DMS53 (cell line): ENCODE results near the gene SSTR3.

Experiments used
- DNase-seq: peaks from one replicate; lab custom pipeline; 2025; lab: John Stamatoyannopoulos, UW

Gene SSTR3

DNA sequence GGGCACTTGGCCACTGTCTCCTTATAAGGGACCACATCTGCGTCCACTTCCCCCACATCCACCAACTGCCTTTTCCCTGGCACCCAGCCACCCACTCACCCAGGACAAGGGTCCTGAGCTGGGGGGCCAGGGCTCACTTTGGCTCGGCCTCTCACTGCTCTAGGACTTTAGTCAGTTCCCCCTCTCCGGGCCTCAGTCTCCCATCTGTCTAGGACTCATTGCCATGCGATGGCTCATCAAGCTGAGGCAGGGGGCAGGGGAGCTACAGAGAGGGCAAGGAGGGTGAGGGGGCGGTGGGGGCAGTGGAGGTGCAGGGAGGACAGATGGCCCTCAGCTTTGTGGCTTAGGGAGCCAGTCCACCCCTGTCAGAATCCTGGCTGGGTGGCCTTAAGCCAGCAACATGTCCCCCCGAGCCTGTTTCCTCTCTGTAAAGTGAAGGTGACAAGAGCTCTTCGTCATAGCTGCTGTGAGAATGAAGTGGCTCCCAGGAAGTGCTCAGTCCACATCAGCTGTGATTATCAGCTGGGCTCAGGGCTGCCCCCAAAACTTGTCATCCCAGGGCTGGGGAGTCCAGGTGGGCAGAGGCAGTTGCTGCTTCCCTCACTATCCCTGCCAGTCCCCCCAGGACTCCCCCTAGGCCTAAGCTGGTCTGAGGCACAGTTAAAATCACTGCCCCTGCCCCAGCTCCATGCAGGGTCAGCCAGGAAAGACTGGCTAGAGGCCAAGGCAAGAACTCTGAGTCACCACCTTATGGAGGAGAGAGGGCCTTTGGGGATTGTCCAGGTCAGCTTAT, 16.9 kb upstream of the SSTR3 start:
- no peak for DNase-seq

DNA sequence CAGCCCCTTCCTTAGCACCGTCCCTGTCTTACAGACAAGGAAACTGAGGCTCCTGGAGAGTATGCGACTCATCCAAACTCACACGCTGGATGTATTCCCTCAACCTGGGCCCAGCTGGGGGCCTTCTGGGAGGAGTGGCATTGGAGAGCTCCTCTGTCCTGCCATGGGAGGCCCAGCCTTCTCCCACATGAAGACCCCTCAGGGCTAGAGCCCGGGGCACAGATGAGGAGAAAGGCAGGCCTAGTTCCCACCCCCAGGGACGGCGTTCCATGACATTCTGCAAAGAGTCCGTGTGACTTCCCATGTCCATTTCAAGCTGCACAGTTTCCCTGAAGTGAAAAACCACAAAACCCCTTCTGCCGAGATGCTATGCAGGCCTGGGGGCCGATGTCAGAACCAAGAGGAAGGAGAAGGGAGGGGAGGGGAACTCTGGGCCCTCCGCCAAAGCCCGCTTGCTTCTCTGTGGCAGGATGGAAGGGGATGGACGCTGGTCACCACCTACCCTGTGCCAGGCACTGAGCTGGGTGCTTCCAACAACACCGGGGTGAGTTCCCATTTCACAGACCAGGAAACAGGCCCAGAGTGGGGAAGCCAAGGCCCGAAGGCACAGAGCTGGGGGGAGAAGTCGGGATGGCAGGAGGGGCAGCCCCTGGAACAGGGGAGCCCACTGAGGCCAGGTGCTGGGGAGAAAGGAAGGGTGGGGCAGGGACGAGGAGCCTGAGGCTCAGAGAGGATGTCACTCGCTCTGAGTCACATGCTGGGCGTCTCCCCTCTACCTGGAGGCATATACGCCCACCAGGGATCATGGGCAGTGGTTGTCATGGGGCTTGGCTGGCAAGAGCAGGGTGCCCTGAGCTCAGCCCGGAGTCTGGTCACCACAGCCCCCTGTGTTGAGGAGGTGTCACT, 16.1 kb upstream of the SSTR3 start:
- DNase-seq = no peak

DNA sequence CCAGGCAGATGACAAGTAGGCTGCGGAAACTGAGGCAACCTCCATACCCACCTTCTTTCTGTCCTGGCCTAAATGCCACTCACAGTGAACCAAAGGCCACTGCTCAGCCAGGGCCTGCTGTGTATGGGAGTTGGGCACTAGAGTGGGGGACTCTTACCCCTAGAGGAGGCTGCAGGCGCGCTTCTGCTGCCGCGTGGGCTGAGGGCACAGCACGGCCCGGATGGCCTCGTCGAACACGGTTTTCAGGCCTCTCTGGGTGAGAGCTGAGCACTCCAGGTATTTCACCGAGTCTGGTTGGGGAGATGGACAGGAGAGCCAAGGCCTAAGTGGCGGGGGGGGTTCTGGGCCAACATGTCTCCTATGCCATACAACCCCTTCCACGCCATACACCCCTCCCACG, 14.2 kb upstream of the SSTR3 start:
- no peak for DNase-seq

DNA sequence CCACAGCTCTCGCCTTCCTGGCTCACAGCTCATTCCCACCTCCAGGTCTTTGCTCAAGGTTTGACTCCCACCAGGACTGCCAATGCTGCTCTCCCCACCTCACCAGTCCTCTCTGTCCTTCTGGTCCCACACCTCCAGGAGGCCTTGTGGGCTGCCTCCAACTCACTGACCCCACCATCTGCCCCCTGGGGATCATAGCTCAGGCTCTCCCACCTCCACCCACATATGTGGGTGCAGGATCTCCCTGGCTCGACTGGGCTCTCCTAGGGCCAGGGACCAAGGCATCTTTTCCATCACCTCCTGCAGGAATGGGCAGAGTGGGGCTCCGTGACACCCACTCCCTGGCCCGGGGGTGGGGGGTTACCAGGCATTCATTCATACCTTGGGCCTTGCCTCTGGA, 13.8 kb upstream of the SSTR3 start:
- no peak for DNase-seq

DNA sequence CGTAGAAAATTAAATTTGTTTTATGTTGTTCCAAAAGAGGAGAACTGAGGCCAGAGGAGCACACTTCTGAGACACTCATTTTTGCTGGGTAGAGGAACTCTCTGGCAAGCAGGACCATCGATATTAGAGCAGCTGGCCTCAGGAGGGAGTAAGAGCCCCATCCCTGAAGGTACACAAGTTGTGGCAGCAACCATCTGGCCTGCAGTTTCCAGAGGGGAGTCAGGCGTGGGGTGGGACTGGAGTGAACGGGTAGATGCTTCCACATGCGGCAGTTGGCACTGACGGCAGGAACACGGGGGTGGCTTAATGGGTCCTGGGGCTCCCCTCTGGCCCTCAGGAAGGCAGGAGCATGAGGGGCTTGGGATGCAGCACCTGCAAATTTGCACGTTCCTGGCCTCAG, 13.2 kb upstream of the SSTR3 start:
- DNase-seq = peak; percentile 2

DNA sequence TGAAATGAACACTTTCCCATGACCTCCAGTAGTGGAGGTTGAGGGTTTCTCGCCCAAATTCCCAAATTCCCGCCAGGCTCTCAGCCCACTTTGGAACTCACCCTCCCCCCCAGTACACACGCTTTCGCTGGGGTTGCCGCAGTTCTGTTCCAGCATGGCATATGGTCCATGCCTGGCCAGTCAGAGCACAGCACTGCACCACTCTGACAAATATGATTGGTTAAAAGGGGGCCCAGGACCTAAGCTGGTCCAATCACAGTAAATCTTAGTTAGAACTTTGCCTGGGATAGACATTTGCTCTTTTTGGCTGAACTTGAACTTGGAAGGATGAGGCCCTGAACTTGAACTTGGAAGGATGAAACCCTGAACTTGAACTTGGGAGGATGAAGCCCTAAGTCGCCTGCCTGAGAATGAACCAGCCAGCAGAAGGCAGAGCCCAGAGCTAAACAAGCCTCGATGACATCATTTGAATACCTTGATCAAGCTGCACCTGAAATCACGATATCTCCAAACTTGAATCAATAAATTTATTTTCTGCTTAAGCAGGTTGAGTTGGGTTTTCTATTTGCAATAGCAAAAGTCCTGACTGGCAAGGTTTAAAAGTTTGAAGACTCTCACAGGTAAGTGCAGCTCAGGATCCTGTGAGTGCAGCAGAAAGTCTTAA, 12.6 kb upstream of the SSTR3 start:
- DNase-seq = no peak

DNA sequence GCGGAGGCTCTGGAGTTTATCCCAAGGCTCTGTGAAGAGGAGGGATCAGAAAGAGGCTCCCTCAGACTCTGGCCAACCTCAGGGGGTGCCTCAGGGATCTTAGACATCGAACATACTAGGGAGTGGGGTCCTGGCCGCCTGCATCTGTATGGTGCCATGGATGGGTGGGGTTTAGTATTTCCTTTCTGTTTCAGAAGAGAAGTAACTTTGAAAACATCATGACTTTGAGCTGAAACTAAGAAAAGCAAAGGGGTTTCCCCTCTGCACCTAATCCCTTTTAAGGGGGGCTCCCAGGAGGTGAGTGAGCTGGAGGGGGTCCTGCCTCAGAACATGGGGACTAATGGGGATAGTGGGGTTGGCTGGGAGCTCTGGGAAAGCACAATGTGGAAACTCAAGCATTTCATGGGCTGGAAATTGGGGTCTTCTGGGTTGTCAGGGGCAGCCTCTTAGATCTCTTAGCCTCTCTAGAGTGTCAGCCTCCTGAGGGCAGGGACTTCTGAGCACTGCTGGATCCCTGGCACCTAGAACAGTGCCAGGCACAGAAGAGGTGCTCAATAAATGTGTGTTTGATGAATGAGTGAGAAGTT, 11.8 kb upstream of the SSTR3 start:
- no peak for DNase-seq

DNA sequence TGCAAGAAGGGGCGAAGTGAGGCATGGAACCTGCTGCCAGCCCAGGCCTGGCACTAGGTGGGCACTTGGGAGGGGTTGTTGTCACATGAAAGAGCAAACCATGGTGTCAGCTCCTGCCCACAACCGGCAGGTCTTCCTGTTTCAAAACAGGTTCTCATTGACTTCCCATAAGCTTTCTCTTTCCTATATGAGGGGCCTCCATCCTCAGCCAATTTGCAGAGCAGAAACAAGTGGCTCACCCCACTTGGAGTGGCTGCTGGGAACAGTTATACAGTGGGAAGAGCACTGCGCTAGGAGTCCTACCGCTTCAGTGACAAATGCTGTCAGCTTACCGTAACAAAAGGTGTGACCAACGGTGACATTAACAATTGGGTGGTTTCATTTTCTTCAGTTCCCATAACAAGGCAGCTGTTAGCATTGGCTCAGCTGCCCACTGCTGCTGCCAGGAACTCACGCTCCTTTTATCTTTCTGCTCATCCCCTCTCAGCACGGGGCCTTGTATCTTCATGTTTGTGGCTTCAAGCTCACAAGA, 10.2 kb upstream of the SSTR3 start:
- DNase-seq = no peak

DNA sequence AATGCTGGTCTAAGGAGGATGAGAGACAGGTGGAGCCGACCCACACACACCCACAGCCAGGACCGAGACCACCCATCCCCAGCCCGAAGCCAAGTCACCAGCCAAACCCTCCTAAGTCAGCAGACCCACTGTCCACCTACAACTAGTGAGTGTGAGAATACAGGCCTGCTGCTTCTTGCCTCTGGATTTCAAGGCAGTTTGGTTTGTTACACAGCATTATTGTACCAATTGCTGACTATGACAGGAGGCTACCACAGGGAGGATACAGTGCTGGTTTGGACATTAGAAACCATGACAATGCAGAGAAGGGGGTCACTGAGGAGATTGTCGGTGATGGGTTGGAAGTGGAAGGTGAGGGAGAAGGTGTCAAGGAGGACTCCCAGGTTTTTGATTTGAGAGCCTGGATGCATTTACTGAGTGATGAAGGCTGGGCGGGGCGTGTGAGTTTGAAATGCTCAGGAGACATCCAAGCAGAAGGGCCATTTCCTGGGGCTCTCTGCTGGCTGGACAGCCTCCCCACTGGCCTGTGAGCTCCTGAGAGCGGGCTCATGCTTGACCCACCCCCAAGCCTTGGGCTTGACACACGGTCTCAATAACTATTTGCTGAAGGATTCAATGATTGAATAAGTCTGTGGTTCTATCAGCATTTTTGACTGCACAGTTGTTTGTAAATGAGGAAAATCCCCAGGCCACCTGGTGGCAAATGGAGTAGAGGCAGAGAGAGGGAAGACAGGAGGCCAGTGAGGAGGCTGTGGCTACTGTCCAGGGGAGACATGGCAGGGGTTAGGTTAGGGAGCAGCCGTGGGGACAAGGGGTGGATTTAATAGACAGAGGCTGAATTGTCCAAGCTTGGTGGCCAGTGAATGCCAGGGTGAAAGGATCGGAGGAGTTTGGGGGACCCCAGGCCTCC, 9.4 kb upstream of the SSTR3 start:
- DNase-seq = no peak

DNA sequence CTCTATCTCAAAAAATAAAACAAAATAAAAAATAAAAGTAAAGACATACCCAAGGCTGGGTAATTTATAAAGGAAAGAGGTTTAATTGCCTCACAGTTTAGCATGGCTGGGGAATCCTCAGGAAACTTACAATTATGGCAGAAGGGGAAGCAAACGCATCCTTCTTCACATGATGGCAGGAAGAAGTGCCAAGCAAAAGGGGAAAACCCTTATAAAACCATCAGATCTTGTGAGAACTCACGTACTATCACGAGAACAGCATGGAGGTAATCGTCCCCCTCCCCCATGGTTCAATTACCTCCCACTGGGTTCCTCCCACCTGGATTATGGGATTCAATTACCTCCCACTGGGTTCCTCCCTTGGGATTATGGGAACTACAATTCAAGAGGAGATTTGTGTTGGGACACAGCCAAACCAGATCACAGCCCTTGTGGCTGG, 8.3 kb upstream of the SSTR3 start:
- no peak for DNase-seq

DNA sequence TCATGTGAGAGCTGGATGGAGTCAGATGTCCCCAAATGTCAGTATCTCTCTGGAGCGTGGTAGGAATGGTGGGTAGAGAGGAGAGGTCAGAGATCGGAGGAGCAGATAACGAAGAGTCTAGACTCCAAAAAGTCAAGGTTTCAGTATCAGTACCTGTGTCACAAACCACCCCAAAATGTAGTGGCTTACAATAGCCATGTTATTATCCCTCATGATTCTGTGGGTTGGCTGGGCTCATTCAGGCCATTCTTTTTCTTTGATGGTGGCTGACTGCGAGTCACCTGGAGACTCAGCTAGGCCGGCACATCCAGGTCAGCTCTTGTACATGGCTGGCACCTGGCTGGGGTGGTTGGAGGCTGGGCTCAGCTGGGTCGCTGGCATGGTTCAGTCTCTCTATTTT, 7.3 kb upstream of the SSTR3 start:
- DNase-seq = no peak

DNA sequence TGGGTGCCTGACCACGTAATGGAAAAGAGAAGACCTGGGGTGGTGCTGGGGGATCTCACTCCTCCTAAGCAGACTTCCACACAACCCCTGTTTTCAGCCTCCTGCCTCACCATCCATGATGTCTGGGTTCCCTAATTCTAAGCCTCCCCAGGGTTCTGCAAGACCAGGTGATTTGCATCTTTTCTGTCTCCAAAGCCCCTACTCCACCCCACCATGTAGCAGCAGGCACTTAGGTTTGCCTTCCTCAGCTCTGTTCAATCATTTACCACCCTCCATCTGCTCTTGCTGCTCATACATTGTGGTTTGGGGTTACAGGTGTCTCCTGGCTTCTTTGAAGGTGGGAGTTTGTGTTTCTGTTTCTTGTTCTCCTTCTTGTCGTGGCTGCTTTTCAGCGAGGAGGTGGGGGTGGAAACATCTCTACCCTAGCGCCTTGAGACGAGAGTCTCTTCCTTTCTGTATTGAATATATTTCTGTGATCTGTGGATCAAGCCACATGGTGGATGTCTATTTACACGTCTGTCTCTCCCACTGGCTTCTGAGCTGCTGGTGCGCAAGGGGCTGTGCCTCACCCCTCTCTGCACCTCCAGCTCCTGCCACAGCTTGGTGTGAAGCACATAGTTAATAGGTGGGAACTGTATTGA, 6.6 kb upstream of the SSTR3 start:
- no peak for DNase-seq

DNA sequence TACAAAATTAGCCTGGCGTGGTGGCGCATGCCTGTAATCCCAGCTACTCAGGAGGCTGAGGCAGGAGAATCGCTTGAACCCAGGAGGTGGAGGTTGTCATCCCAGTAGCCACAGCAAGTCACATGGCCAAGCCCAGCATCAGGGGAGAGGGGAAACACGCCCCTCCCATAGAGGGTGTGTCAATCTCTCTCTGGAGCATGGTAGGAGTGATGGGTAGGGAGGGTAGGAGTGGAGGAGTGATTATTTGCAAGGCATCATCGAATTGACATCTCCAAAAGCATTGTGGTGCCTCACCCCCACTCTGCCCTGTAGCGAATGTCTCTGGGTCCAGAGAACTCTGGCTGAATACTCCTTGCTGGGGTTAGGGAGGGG, 6.1 kb upstream of the SSTR3 start:
- DNase-seq = no peak

DNA sequence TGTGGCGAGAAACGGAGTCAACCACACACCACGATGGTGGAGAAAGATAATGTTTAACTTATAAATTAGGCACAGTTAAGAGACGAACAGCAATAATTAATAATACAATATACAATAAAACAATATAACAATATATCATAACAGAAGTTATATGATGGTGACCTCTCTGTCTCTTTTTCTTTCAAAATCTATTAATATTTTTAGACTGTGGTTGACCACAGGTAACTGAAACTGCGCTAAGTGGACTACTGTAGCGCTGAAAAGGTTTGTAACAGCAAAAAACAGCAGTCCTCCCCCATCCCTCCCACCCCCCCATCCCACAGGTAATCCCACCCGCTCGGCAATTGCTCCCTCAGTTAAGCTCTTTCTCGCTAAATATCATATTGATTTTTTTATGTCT, 3.6 kb upstream of the SSTR3 start:
- no peak for DNase-seq

DNA sequence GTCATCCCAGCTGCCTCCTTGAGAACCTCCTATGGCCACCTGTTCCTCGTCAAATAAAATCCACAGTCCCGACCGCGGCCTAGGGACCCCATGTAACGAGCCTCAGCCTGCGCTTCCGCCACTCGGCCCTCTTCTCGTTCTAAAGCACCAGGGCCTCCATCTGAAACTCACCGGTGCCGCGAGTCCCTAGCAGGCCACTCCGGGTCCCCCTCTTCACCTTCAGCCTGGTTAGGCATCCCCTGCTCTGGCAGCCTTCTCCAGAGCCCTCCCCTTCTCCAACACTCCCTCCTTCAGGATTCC, 2.4 kb upstream of the SSTR3 start:
- no peak for DNase-seq

DNA sequence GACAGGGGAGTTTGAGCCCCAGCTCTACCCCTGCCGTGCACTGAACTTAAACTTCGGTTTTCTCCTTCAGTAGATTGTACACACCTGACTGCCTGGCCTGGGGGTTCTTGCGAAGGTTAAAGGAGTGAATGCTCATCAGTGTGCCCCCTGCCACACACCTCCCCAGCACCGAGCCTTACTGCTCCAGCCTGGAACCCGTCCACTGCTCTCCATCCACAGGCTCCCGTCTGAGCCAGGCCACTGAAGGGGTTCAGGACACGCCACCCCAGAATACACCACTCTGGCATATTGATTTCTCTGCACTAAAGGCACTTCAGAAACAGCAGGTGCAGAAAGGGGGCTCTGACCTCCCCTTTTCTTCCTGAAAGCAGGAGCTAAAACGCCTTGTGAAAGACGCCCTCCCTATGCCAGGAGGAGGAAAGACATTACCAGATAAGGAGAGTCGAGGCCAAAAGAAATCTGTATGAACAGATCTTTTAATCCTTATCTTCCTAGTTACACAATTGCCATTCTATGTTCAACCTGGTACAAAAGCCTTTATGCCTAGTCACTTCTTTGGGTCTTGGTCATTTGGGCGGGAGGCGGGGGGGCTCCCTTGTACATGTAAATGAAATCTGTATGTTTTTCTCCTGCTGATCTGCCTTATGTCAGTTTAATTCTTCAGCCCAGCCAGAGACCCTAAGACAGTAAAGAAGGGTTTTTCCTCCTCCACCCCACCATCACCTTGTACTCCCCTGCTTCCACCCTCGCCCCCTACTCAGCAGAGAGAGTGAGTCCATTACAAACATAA, 1.9 kb upstream of the SSTR3 start:
- no peak for DNase-seq

DNA sequence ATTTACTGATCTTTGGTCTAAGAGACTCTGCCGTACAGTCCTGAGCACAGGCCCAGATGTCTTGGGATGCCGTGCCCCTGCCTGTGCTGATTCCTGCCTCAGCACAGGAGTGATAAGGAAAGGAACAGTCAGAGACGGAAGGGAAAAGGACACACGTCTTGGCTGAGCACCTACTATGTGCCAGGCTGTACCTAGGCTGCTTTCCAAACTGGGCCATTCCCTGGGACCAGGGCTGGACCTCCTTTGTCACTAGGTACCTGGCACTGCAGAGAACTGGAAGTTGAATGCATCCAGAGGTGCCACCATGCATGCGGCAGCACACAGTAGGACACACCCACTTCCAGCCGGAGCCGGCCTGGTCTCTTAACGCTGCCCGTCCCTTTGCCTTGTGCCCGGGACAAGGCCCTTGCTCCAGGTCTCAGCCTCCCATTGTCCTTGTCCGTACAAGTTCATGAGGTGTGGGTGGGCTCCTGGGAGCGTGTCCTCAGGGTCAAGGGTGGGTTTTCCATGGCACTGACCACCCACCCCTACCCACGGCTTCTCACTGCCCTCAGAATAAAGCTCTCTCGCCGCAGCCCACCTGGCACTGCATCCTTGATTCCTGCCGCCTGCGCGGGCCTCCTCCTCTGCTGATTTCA, 1.1 kb upstream of the SSTR3 start:
- no peak for DNase-seq

DNA sequence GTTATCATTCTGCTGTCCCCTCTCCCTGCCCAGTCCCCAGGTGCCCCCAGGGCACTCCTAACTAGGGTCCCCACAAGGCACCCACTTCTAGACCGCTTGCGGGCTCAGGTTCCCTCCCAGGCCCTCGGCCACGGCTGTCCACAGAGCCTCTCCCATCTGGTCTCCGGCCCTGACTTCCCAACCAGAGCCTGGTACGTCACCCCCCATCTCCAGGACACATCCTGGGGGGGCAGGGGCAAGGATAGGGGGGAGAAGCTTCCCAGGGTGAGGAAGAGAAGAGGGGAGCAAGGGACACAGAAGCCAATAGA, 457 bp downstream of the SSTR3 start:
- no peak for DNase-seq

DNA sequence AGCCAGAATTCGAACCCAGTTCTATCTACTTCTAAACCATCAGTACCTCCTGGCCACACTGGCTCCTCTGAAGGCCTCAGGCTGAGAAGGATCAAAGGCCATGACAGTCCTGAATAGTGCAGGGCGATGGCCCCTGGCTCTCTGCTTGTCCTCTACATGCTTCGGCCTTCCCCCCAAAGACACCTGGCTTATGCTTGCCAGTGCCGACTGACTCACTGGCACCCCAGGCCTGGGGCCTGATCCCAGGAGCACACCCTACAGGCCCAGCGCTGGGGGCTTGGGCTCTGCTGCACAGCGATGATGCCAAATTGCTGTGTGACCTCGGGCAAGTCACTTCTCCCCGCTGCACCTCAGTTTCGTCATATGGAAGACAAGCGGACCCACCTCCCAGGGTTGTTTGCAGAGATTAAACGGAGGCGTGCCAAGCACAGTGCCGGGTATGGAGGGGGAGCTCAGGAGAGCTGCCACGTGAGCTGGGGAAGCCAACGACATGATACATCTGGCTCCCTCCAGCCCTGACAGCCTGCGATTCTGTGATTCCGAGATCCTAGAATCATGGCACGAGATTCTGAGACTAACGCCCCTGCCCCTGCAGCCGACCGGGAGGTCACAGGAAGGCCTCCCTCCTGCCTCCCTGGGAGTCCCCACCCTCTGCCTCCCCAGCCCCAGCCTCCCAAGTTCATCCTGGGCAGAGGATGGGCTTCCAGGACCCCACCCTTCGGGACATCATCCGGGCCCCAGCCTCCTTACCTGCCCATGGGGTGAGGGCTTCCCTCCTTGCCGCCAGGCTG, 1.0 kb downstream of the SSTR3 start:
- no peak for DNase-seq
